ENCODE results near the gene HS3ST5.
"Not testable (repeated sequence)": the region's sequence is repeated elsewhere in the genome, so short reads cannot be mapped to it uniquely, and the experiment has no call there.

Gene HS3ST5

GRCh38 chr6:114151064-114151690 is 191.6 kb downstream of the HS3ST5 start:
- no peak for DNase-seq (ENCODE audit: low spot score)

GRCh38 chr6:114149182-114149581 is 193.6 kb downstream of the HS3ST5 start:
- not testable (repeated sequence) for DNase-seq (ENCODE audit: low spot score)

GRCh38 chr6:114144887-114145851 is 197.7 kb downstream of the HS3ST5 start:
- DNase-seq (ENCODE audit: low spot score): no peak

GRCh38 chr6:114142258-114142657 is 200.6 kb downstream of the HS3ST5 start:
- no peak for DNase-seq (ENCODE audit: low spot score)

- no peak for DNase-seq (ENCODE audit: low spot score)
Measured at GRCh38 chr6:114140416-114140815, 202.4 kb downstream of the HS3ST5 start.

GRCh38 chr6:114138577-114139248 is 204.1 kb downstream of the HS3ST5 start:
- no peak for DNase-seq (ENCODE audit: low spot score)

- DNase-seq (ENCODE audit: low spot score): no peak
Measured at GRCh38 chr6:114135363-114135971, 207.4 kb downstream of the HS3ST5 start.

GRCh38 chr6:114133816-114134215 is 209.0 kb downstream of the HS3ST5 start:
- DNase-seq (ENCODE audit: low spot score): no peak

- DNase-seq (ENCODE audit: low spot score): no peak
Measured at GRCh38 chr6:114131945-114132344, 210.9 kb downstream of the HS3ST5 start.

- DNase-seq (ENCODE audit: low spot score): no peak
Measured at GRCh38 chr6:114125576-114125975, 217.2 kb downstream of the HS3ST5 start.

- no peak for DNase-seq (ENCODE audit: low spot score)
Measured at GRCh38 chr6:114121913-114122662, 220.7 kb downstream of the HS3ST5 start.

GRCh38 chr6:114119056-114119455 is 223.8 kb downstream of the HS3ST5 start:
- no peak for DNase-seq (ENCODE audit: low spot score)

GRCh38 chr6:114115652-114116051 is 227.2 kb downstream of the HS3ST5 start:
- DNase-seq (ENCODE audit: low spot score): no peak

GRCh38 chr6:114108119-114109002 is 234.5 kb downstream of the HS3ST5 start:
- DNase-seq (ENCODE audit: low spot score): peak; percentile 58

- DNase-seq (ENCODE audit: low spot score): no peak
Measured at GRCh38 chr6:114106020-114106419, 236.8 kb downstream of the HS3ST5 start.

- no peak for DNase-seq (ENCODE audit: low spot score)
Measured at GRCh38 chr6:114101255-114101654, 241.6 kb downstream of the HS3ST5 start.

GRCh38 chr6:114100215-114100994 is 242.4 kb downstream of the HS3ST5 start:
- DNase-seq (ENCODE audit: low spot score): no peak

GRCh38 chr6:114096561-114097172 is 246.2 kb downstream of the HS3ST5 start:
- peak; percentile 18 for DNase-seq (ENCODE audit: low spot score)

- DNase-seq (ENCODE audit: low spot score): no peak
Measured at GRCh38 chr6:114092943-114093342, 249.9 kb downstream of the HS3ST5 start.
